Keratinocyte (primary cell): ENCODE results near the gene SEC24A. TPM values are rescaled to one million over a fixed set of nuclear protein-coding genes. Genes with fewer than 3 reads are reported as not detected.
"Not testable (repeated sequence)": the region's sequence is repeated elsewhere in the genome, so short reads cannot be mapped to it uniquely, and the experiment has no call there.

Source experiments
- DNase-seq: peaks from one replicate; pipeline ENCODE4 v3.0.0-alpha.2; 2011; ENCODE audit warnings: low read depth, missing footprints, low spot score
- FAIRE-seq: peaks from 2 replicates; lab custom pipeline; 2011; peaks lifted over from hg19 to GRCh38; lab: Jason Lieb, UNC
- H2AFZ ChIP-seq: 2 replicates; pipeline ENCODE4 v1.6.0; 2012; ENCODE audit warnings: low read length, control low read depth, inconsistent platforms; ENCODE audit not compliant: control insufficient read depth
- H3K27ac ChIP-seq: 2 replicates; pipeline ENCODE4 v1.5.1; 2011; ENCODE audit warnings: low read length; ENCODE audit not compliant: control insufficient read depth, insufficient read depth
- H3K27me3 ChIP-seq: 3 replicates; pipeline ENCODE4 v1.6.0; 2011; ENCODE audit warnings: low read length; ENCODE audit not compliant: control insufficient read depth, insufficient read depth; ENCODE audit errors: extremely low read depth
- H3K36me3 ChIP-seq, 2 experiments: 2 replicates in 1 of 2; 3 replicates in 1 of 2; pipeline ENCODE4 v1.5.1; 2011; ENCODE audit warnings: low read length in 2 of 2, mild to moderate bottlenecking in 1 of 2; ENCODE audit not compliant: control insufficient read depth in 2 of 2, insufficient read depth in 2 of 2; ENCODE audit errors: extremely low read depth in 1 of 2
- H3K4me1 ChIP-seq: 3 replicates; pipeline ENCODE4 v1.5.1; 2011; ENCODE audit warnings: low read length; ENCODE audit not compliant: control insufficient read depth, insufficient read depth; ENCODE audit errors: extremely low read depth
- H3K4me2 ChIP-seq: 3 replicates; pipeline ENCODE4 v1.6.0; 2011; ENCODE audit warnings: low read depth, low read length; ENCODE audit not compliant: control insufficient read depth, insufficient read depth; ENCODE audit errors: extremely low read depth
- H3K4me3 ChIP-seq, 3 experiments: fragments of 200-600 bp in 1 of 3; sonication (generic) in 1 of 3; 2 replicates in 2 of 3; 3 replicates in 1 of 3; pipeline ENCODE4 v1.5.1; 2011 to 2016; ENCODE audit warnings: low read length in 3 of 3, mild to moderate bottlenecking in 3 of 3, control low read depth in 2 of 3, inconsistent platforms in 1 of 3, low read depth in 1 of 3, mixed read lengths in 1 of 3, mixed run types in 1 of 3, moderate library complexity in 1 of 3; ENCODE audit not compliant: control insufficient read depth in 2 of 3, insufficient read depth in 2 of 3; ENCODE audit errors: extremely low read depth in 1 of 3
- H3K79me2 ChIP-seq: 2 replicates; pipeline ENCODE4 v1.6.0; 2012; ENCODE audit warnings: low read length; ENCODE audit not compliant: control insufficient read depth, insufficient read depth
- H3K9ac ChIP-seq: 3 replicates; pipeline ENCODE4 v1.6.0; 2011; ENCODE audit warnings: low read length; ENCODE audit not compliant: control insufficient read depth, insufficient read depth; ENCODE audit errors: extremely low read depth
- H3K9me1 ChIP-seq: 3 replicates; pipeline ENCODE4 v1.6.0; 2011; ENCODE audit warnings: low read length; ENCODE audit not compliant: control insufficient read depth, insufficient read depth; ENCODE audit errors: extremely low read depth
- H3K9me3 ChIP-seq: 2 replicates; pipeline ENCODE4 v1.5.1; 2012; ENCODE audit warnings: low read depth, low read length; ENCODE audit not compliant: control insufficient read depth
- H4K20me1 ChIP-seq: 3 replicates; pipeline ENCODE4 v1.6.0; 2011; ENCODE audit warnings: low read length; ENCODE audit not compliant: control insufficient read depth, insufficient read depth; ENCODE audit errors: extremely low read depth
- EZH2 ChIP-seq: IDR thresholded peaks from one replicate; pipeline ENCODE4 v1.6.1; 2012; ENCODE audit warnings: inconsistent platforms, mild to moderate bottlenecking, low read length, moderate library complexity
- dilution Hi-C: fragments of 300-500 bp; cut with MboI; formaldehyde crosslinking; loops from one replicate; pipeline ENCODE4 v1.7.0; 2020; ENCODE audit warnings: low sequenced_read_pairs; ENCODE audit not compliant: extremely low pct_ligation_motif_present
- polyA plus RNA-seq, 5 experiments: library from polyadenylated mRNA; depleted of rRNA in 3 of 5; stranded (reverse) in 3 of 5; stranded (forward) in 1 of 5; unstranded in 1 of 5; fragments of >200 nt; gene quantifications; 1 replicate in 1 of 5; 2 replicates in 3 of 5; 3 replicates in 1 of 5; pipeline versions ENCODE4 v1.2.1 to v1.2.3, GENCODE V29; 2011 to 2012; ENCODE audit warnings: missing spikeins in 2 of 5, low read depth in 1 of 5, low replicate concordance in 1 of 5
- TF ChIP-seq, protein P1 (sequence below), 3 experiments: IDR thresholded peaks in 1 of 3; conservative IDR thresholded peaks in 1 of 3; optimal IDR thresholded peaks in 1 of 3; 2 replicates in 2 of 3; 3 replicates in 1 of 3; pipeline versions ENCODE3 to v1.5.1; 2011; ENCODE audit warnings: low read length in 3 of 3, mild to moderate bottlenecking in 3 of 3, moderate library complexity in 2 of 3, control low read depth in 1 of 3, inconsistent platforms in 1 of 3; ENCODE audit not compliant: insufficient read depth in 2 of 3; ENCODE audit errors: extremely low read depth in 1 of 3

SEC24A gene
- polyA plus RNA-seq, 1 donor (not counting 4 experiments of a cell fraction or from before 2014, with no cell fraction given), result 18.3 TPM

DNA sequence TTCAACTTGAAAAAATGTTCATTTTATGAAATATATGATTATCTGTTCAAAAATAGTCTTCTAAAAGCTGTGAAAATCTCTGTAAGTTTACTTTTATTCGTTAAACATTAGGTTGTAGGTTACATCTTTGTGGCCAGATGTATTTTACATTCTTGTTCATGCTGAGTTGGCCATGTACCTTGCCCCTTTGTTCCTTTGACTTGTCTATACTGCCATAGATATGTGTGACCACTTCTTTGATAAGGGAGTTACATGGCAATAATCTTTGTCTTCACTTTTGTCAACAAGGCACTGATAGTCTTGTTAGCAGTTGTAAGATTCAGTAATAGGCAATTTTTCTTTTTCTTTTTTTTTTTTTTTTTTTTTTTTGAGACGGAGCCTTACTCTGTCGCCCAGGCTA lies 15.9 kb downstream of the SEC24A start:
- H3K27ac ChIP-seq, result no peak overlapping the region
- peaks cover 7% of the 10 kb centered on the region for H4K20me1 ChIP-seq
- no peak overlapping the region for H3K4me2 ChIP-seq
- dilution Hi-C loops, result no loop called here
- H3K27me3 ChIP-seq, result no peaks in the 10 kb centered on the region
- H3K9me1 ChIP-seq, result no peaks in the 10 kb centered on the region
- H2AFZ ChIP-seq, result no peak overlapping the region
- H3K36me3 ChIP-seq, result peaks cover 11 to 18% of the 10 kb centered on the region in 2 experiments
- no peak overlapping the region for H3K9ac ChIP-seq
- no peak overlapping the region for H3K4me3 ChIP-seq
- FAIRE-seq, result no peak
- no peaks in the 10 kb centered on the region for H3K4me1 ChIP-seq
- no peak for TF ChIP-seq EZH2
- TF ChIP-seq, protein P1, sequence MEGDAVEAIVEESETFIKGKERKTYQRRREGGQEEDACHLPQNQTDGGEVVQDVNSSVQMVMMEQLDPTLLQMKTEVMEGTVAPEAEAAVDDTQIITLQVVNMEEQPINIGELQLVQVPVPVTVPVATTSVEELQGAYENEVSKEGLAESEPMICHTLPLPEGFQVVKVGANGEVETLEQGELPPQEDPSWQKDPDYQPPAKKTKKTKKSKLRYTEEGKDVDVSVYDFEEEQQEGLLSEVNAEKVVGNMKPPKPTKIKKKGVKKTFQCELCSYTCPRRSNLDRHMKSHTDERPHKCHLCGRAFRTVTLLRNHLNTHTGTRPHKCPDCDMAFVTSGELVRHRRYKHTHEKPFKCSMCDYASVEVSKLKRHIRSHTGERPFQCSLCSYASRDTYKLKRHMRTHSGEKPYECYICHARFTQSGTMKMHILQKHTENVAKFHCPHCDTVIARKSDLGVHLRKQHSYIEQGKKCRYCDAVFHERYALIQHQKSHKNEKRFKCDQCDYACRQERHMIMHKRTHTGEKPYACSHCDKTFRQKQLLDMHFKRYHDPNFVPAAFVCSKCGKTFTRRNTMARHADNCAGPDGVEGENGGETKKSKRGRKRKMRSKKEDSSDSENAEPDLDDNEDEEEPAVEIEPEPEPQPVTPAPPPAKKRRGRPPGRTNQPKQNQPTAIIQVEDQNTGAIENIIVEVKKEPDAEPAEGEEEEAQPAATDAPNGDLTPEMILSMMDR (optimal IDR thresholded peaks at IDR 0.05 in 1 of 3, IDR thresholded peaks at IDR 0.05 in 1 of 3, conservative IDR thresholded peaks at IDR 0.05 in 1 of 3; ENCODE audit: extremely low read depth in 1 of 3, insufficient read depth in 2 of 3, low read length in 3 of 3), result no peak
- DNase-seq, result no peak
- peaks cover 63% of the 10 kb centered on the region for H3K79me2 ChIP-seq
- no peaks in the 10 kb centered on the region for H3K9me3 ChIP-seq

DNA sequence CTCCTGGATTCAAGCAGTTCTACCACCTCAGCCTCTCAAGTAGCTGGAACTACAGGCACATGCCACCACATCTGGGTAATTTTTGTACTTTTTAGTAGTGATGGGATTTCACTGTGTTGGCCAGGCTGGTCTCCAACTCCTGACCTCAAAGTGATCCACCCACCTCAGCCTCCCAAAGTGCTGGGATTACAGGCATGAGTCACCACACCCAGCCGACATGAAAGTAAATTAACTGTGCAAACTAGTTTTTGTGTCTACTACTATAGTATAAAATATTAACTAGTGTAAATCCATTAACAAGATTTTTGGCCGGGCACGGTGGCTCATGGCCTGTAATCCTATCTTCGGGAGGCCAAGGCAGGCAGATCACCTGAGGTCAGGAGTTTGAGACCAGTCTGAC lies 25.0 kb downstream of the SEC24A start:
- H3K4me3 ChIP-seq, H3K79me2 ChIP-seq, H3K9me3 ChIP-seq, FAIRE-seq, H3K4me1 ChIP-seq, H3K27me3 ChIP-seq, H2AFZ ChIP-seq, H3K27ac ChIP-seq, dilution Hi-C loops, H3K9ac ChIP-seq, H3K4me2 ChIP-seq, H3K9me1 ChIP-seq, DNase-seq, H4K20me1 ChIP-seq: not testable (repeated sequence)
- peaks cover 4 to 11% of the 10 kb centered on the region in 2 experiments for H3K36me3 ChIP-seq

DNA sequence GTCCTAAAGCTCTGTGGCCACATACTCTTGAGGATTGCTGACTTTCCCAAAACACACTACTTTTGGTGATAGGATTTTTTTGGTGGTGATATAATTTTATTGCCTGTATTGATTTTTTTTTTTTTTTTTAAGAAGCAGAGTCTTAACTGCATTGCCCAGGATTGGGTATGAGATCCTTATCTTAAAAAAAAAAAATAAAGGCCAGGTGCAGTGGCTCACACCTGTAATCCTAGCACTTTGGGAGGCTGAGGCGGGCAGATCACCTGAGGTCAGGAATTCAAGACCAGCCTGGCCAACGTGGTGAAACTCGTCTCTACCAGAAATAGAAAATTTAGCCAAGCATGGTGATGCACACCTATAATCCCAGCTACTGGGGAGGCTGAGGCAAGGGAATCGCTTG lies 28.8 kb downstream of the SEC24A start:
- FAIRE-seq, DNase-seq, H2AFZ ChIP-seq, H3K4me1 ChIP-seq, H3K27ac ChIP-seq, H3K9ac ChIP-seq, H3K9me3 ChIP-seq, dilution Hi-C loops, H3K4me2 ChIP-seq, H3K79me2 ChIP-seq, H4K20me1 ChIP-seq, H3K4me3 ChIP-seq, H3K27me3 ChIP-seq, H3K9me1 ChIP-seq: not testable (repeated sequence)
- peaks cover 4 to 14% of the 10 kb centered on the region in 2 experiments for H3K36me3 ChIP-seq

DNA sequence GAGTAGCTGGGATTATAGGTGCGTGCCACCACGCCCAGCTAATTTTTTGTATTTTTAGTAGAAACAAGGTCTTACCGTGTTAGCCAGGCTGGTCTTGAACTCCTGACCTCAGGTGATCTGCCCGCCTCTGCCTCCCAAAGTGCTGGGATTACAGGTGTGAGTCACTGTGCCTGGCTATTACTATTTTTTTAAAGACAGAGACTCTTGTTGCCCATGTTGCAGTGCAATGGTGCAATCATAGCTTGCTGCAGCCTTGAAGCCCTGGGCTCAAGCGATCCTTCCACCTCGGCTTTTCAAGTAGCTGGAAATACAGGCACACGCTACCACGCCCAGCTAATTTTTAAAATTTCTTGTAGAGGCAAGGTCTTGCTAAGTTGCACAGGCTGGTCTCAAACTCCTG lies 41.6 kb downstream of the SEC24A start:
- H3K79me2 ChIP-seq, H3K4me1 ChIP-seq, H3K4me2 ChIP-seq, H2AFZ ChIP-seq, dilution Hi-C loops, H3K9me1 ChIP-seq, FAIRE-seq, H4K20me1 ChIP-seq, H3K27ac ChIP-seq, DNase-seq, H3K4me3 ChIP-seq, H3K9me3 ChIP-seq, H3K27me3 ChIP-seq, H3K9ac ChIP-seq: not testable (repeated sequence)
- H3K36me3 ChIP-seq, result peaks cover 13 to 16% of the 10 kb centered on the region in 2 experiments
